ENCODE results near the gene BRSK2.

GRCh38 chr11:1361882-1362281 lies 27.9 kb upstream of the BRSK2 start:
- TF ChIP-seq, protein P1, sequence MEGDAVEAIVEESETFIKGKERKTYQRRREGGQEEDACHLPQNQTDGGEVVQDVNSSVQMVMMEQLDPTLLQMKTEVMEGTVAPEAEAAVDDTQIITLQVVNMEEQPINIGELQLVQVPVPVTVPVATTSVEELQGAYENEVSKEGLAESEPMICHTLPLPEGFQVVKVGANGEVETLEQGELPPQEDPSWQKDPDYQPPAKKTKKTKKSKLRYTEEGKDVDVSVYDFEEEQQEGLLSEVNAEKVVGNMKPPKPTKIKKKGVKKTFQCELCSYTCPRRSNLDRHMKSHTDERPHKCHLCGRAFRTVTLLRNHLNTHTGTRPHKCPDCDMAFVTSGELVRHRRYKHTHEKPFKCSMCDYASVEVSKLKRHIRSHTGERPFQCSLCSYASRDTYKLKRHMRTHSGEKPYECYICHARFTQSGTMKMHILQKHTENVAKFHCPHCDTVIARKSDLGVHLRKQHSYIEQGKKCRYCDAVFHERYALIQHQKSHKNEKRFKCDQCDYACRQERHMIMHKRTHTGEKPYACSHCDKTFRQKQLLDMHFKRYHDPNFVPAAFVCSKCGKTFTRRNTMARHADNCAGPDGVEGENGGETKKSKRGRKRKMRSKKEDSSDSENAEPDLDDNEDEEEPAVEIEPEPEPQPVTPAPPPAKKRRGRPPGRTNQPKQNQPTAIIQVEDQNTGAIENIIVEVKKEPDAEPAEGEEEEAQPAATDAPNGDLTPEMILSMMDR (IDR thresholded peaks at IDR 0.05), result no peak
- no peak for TF ChIP-seq POLR2A (IDR thresholded peaks at IDR 0.05)
